LNCAP (cell line): Measurements from ENCODE around the gene NGFR.
A peak's percentile ranks its signal among the peaks of the same experiment; 100 is the strongest.

Experiments
- CTCF ChIP-seq: fragments of 450-650 bp; IDR thresholded peaks from 2 replicates; pipeline ENCODE4 v1.5.1; 2017; ENCODE audit warnings: mild to moderate bottlenecking

NGFR gene

DNA sequence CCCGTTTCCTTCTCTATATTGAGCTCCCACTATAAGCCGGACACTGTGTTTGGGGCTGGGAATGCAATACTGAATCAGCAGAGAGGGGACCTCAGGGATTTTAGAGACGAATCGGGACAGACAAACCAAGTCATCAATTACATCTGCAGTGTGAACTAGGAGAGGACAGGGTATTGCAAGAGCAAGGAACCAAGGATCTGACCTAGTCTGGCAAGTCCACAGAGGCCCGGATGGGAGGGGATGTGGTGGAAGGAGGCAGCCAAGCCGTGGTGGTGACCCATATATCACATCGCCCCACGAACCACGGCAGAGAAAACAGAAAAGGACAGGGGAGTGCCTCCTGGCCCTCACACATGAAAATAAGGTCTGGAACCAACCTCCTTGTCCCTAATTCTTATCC, 52.5 kb downstream of the NGFR start:
- no peak for TF ChIP-seq CTCF

DNA sequence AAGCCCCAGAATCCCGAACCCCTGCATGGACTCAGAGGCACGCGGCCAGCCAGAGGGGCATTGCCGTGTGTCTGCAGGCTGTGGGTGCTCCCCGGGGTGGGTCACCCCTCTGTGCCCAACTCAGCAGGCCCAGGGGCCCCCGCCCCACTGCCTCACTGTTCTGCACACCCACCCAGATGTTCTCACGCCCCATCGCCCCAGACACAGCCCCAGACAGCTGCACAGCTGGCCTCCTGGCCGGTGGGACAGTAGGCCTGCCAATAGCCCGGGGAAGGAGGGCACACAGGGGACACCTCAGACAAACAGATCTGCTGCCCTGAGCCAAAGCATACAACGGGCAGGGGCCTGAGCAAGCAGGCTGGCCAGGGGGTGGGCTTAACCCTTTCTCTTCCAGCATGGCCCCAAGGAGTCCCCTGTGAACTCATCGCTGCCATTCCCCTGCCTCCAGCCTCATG, 53.0 kb downstream of the NGFR start:
- TF ChIP-seq CTCF = no peak

- peak; percentile 62 for TF ChIP-seq CTCF
These were observed 53.6 kb downstream of the NGFR start for GRCh38 chr17:49548506-49549310.

- no peak for TF ChIP-seq CTCF
These were observed 54.2 kb downstream of the NGFR start for GRCh38 chr17:49549311-49549605.

GRCh38 chr17:49549691-49550678, 54.9 kb downstream of the NGFR start:
- TF ChIP-seq CTCF = no peak

GRCh38 chr17:49551221-49552069, 56.4 kb downstream of the NGFR start:
- no peak for TF ChIP-seq CTCF
